ENCODE measurements around the gene CAD.
"Not testable (repeated sequence)": the region's sequence is repeated elsewhere in the genome, so short reads cannot be mapped to it uniquely, and the experiment has no call there.

CAD gene

DNA sequence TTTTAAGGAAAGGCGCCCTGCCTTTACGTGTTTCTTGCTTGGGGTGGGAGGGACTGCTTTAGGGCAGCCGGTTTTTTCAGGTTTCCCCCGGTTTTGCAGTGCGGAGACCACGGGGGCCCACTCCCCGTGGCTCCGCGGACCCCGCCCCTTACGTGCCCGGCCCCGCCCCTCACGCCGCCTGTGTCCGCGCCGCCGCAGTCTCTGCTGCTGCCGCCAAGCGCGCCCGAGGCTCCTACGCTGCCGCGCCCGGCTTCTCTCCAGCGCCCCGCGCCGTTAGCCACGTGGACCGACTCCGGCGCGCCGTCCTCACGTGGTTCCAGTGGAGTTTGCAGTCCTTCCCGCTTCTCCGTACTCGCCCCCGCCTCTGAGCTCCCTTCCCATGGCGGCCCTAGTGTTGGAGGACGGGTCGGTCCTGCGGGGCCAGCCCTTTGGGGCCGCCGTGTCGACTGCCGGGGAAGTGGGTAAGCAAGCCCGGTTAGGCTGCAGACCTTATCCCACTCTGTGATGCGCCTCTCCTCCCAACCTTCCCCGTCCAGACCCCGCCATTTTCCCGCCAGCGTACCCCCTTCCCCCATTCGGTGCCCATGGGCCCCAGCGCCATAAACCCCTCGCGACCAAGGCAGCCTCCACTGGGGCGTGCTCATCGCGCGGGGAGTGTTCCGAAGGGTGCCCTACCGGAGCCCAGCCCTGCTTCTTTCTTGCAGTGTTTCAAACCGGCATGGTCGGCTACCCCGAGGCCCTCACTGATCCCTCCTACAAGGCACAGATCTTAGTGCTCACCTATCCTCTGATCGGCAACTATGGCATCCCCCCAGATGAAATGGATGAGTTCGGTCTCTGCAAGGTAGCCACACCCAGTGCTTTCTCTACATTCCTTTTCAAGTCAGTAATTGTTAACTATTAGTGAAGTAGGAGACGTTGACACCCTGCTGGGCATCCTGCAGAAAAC, at the start of gene CAD:
Gene CAD (plus strand): TSS at position 197 of the 949 bp plus-strand sequence. CDS start 183 bp downstream, at position 380.
- H3K36me3 ChIP-seq (ENCODE audit: control insufficient read depth, insufficient read depth, low read length) = peaks cover 72% of the 10 kb centered on the region
- no peaks in the 10 kb centered on the region for H3K27me3 ChIP-seq (ENCODE audit: control insufficient read depth, insufficient read depth, low read length)
- peaks cover 23% of the 10 kb centered on the region for H3K4me1 ChIP-seq (ENCODE audit: control insufficient read depth, insufficient read depth, low read length)

DNA sequence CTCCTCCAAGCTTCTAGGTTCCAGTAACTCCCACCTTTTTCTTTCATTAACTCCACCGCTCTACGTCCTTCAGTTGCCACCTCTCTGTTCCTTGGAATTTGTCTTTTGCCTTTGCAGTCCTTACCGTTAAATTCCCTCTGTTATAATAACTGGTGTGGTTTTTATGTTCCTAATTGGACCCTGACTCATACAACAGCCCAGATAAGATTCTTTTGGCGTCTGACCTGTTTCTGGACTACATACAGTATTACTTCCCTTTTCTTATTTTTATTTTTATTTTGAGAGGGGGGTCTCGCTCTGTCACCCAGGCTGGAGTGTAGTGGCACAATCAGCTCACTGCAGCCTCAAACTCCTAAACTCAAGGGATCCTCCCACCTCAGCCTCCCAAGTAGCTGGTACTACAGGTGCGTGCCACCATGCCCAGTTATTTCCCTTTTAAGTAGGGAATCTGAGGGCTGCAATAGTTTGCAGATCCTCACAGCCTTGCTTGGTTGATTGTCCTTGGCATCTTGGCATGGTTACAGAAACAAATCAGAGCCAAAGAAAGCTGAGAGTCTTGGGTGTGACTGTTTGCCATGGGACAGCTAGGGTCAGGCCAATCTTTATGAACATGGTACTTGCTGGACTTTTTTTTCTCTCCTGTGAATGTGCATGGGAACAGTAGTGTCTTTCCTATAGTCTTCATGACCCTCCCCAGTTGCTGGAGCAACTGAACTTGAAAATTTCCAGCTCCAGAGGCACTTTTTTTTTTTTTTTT, 46.4 kb upstream of the CAD start:
- H3K4me3 ChIP-seq (ENCODE audit: low read depth, low read length) = no peak overlapping the region
- no peaks in the 10 kb centered on the region for H3K4me1 ChIP-seq (ENCODE audit: control insufficient read depth, insufficient read depth, low read length)
- H3K27me3 ChIP-seq (ENCODE audit: control insufficient read depth, insufficient read depth, low read length) = no peaks in the 10 kb centered on the region; the same call in 1 of the 2 replicates
- no peak overlapping the region for H3K9ac ChIP-seq (ENCODE audit: low read depth, low read length)
- no peaks in the 10 kb centered on the region for H3K9me3 ChIP-seq (ENCODE audit: control insufficient read depth, insufficient read depth, low read length)
- H3K27ac ChIP-seq (ENCODE audit: low read depth, low read length) = no peak overlapping the region
- H3K36me3 ChIP-seq (ENCODE audit: control insufficient read depth, insufficient read depth, low read length) = no peaks in the 10 kb centered on the region

More for the DNA sequence above, at the start of gene CAD:
- Histone ChIP-seq H3K4me3 (ENCODE audit: low read depth, low read length) (peak within 1 kb of the TSS; percentile 80), H3K9me3 (ENCODE audit: control insufficient read depth, insufficient read depth, low read length) (no peaks in the 10 kb centered on the region), H3K27ac (ENCODE audit: low read depth, low read length) (peak within 1 kb of the TSS; percentile 93), H3K9ac (ENCODE audit: low read depth, low read length) (peak within 1 kb of the TSS; percentile 97)

DNA sequence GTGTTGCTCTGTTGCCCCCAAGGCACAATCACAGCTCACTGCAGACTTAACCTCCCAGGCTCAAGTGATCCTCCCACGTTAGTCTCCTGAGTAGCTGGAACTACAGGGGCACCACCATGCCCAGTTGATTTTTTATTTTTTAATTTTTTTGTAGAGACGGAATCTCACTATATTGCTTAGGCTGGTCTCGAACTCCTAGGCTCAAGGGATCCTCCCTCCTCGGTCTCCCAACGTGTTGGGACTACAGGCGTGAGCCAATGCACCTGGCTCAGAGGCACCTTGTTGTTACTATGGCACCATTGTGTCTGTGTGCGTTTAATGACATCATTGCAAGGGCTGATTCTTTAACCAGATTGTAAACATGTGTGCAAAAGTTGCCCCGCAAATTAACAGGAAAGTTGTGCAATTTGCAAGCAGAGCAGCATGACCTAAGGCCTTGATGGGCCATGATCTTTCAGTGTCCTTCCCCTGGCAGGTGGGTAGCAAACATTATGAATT, 45.8 kb upstream of the CAD start:
- Histone ChIP-seq H3K27ac (ENCODE audit: low read depth, low read length) (no peak overlapping the region), H3K27me3 (ENCODE audit: control insufficient read depth, insufficient read depth, low read length) (no peaks in the 10 kb centered on the region; the same call in 1 of the 2 replicates), H3K4me3 (ENCODE audit: low read depth, low read length) (no peak overlapping the region), H3K4me1 (ENCODE audit: control insufficient read depth, insufficient read depth, low read length) (no peaks in the 10 kb centered on the region), H3K9ac (ENCODE audit: low read depth, low read length) (no peak overlapping the region), H3K36me3 (ENCODE audit: control insufficient read depth, insufficient read depth, low read length) (no peaks in the 10 kb centered on the region), H3K9me3 (ENCODE audit: control insufficient read depth, insufficient read depth, low read length) (no peaks in the 10 kb centered on the region)

DNA sequence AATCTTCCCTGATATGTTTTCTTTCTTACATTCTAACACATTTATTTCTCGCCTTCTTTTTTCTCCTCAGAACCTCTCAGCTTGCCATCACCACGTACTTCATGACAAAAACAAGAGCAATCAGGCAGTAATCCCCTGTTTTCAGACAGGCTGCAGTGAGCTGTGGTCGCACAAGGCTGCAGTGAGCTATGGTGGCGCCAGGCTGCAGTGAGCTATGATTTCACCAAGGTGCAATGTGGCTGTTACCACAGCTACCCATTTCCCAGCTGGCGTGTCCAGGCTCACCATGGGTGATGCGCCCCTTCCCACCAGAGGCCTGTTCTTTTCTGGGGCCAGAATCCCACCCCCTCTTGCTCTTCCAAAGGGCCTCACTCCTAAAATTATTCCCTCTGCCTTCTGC, 42.5 kb upstream of the CAD start:
- no peak overlapping the region for H3K4me3 ChIP-seq (ENCODE audit: low read depth, low read length)
- no peaks in the 10 kb centered on the region; the same call in 1 of the 2 replicates for H3K27me3 ChIP-seq (ENCODE audit: control insufficient read depth, insufficient read depth, low read length)
- H3K36me3 ChIP-seq (ENCODE audit: control insufficient read depth, insufficient read depth, low read length) = no peaks in the 10 kb centered on the region
- H3K27ac ChIP-seq (ENCODE audit: low read depth, low read length) = no peak overlapping the region
- no peaks in the 10 kb centered on the region for H3K4me1 ChIP-seq (ENCODE audit: control insufficient read depth, insufficient read depth, low read length)
- no peaks in the 10 kb centered on the region for H3K9me3 ChIP-seq (ENCODE audit: control insufficient read depth, insufficient read depth, low read length)
- H3K9ac ChIP-seq (ENCODE audit: low read depth, low read length) = no peak overlapping the region

DNA sequence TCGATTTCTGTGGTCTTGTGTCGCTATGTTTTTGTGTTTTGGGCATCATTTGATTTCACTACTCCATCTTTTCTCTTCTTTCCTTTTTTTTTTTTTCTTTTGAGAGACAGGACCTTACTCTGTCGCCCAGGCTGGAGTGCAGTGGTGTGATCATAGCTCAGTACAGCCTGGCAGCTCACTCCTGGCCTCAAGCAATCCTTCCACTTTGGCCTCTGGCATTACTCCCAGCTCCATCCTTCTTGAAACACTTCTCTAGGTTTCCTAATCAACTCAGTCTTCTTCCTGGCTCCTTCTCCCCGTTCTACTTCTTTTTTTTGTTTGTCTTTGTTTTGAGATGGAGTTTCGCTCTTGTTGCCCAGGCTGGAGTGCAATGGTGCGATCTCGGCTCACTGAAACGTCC, 41.8 kb upstream of the CAD start:
- H3K4me1 ChIP-seq (ENCODE audit: control insufficient read depth, insufficient read depth, low read length) = no peaks in the 10 kb centered on the region
- no peaks in the 10 kb centered on the region for H3K9me3 ChIP-seq (ENCODE audit: control insufficient read depth, insufficient read depth, low read length)
- no peaks in the 10 kb centered on the region for H3K36me3 ChIP-seq (ENCODE audit: control insufficient read depth, insufficient read depth, low read length)
- H3K9ac ChIP-seq (ENCODE audit: low read depth, low read length) = no peak overlapping the region
- H3K27me3 ChIP-seq (ENCODE audit: control insufficient read depth, insufficient read depth, low read length) = no peaks in the 10 kb centered on the region; the same call in 1 of the 2 replicates
- H3K4me3 ChIP-seq (ENCODE audit: low read depth, low read length) = no peak overlapping the region
- no peak overlapping the region for H3K27ac ChIP-seq (ENCODE audit: low read depth, low read length)

DNA sequence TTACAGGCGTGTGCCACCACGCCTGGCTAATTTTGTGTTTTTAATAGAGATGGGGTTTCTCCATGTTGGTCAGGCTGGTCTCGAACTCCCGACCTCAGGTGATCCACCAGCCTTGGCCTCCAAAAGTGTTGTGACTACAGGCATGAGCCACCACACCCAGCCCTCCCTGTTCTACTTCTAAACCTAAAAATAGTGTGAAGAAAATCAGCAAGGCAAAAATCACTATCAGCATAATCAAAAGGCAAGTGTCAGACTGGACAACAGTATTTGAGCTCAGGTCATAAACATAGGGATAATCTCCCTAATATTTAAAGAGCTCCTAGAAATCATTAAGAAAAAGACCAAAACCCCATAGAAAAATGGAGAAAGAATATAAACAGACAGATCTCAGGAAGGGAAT, 41.4 kb upstream of the CAD start:
- not testable (repeated sequence) for H3K9ac ChIP-seq (ENCODE audit: low read depth, low read length); H3K36me3 ChIP-seq (ENCODE audit: control insufficient read depth, insufficient read depth, low read length); H3K9me3 ChIP-seq (ENCODE audit: control insufficient read depth, insufficient read depth, low read length); H3K27ac ChIP-seq (ENCODE audit: low read depth, low read length); H3K4me3 ChIP-seq (ENCODE audit: low read depth, low read length); H3K4me1 ChIP-seq (ENCODE audit: control insufficient read depth, insufficient read depth, low read length); H3K27me3 ChIP-seq (ENCODE audit: control insufficient read depth, insufficient read depth, low read length)

DNA sequence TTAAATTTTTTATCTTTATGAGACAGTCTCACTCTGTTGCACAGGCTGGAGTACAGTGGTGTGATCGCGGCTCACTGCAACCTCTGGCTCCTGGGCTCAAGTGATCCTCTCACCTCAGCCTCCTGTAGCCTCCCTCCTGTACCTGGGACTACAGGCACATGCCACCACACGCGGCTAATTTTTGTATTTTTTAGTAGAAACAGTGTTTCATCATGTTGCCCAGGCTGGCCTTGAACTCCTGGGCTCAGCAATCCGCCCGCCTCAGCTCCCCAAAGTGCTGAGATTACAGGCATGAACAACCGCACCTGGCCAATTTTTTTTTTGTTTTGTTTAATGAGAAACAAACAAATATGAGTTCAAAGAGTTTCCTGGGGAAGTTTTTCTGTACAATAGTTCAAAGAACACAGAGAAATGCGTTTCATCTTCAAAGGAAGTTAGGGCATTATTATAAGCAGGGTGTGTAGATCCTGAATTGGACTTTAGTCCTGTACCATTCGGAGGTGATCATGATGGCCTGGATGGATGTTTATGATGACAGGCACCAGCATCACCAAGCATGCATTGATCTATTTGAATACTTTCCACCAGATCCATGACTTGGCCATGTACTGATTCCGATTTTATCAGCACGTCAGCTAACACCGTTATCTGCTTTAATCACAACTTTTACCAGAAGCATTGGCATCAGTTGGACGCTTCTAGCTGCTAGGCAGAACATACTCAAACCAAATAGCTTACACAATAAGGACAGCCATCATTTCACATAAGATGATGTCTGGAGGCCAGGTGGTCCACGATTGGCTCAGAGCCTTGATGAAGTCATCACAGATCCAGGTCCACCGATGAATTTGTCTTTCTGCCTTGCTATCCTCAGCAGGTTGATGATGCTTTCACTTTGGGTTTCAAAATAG, 39.5 kb upstream of the CAD start:
- no peaks in the 10 kb centered on the region for H3K9me3 ChIP-seq (ENCODE audit: control insufficient read depth, insufficient read depth, low read length)
- H3K9ac ChIP-seq (ENCODE audit: low read depth, low read length) = no peak overlapping the region
- H3K4me1 ChIP-seq (ENCODE audit: control insufficient read depth, insufficient read depth, low read length) = no peaks in the 10 kb centered on the region
- no peaks in the 10 kb centered on the region for H3K36me3 ChIP-seq (ENCODE audit: control insufficient read depth, insufficient read depth, low read length)
- no peak overlapping the region for H3K27ac ChIP-seq (ENCODE audit: low read depth, low read length)
- no peaks in the 10 kb centered on the region for H3K27me3 ChIP-seq (ENCODE audit: control insufficient read depth, insufficient read depth, low read length)
- no peak overlapping the region for H3K4me3 ChIP-seq (ENCODE audit: low read depth, low read length)

DNA sequence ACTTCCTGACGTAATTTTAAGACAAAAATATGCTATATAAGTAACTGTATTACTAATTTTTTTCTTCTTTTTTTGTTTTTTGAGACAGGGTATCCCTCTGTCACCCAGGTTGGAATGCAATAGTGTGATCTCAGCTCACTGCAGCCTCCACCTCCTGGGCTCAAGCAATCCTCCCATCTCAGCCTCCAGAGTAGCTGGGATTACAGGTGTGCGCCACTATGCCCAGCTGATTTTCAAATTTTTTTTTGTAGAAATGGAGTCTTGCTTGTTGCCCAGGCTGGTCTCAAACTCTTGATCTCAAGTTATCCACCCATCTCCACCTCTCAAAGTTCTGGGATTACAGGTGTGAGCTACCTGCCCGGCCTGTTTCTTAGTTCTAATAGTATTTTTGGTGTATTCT, 38.7 kb upstream of the CAD start:
- H3K9ac ChIP-seq (ENCODE audit: low read depth, low read length) = no peak overlapping the region

DNA sequence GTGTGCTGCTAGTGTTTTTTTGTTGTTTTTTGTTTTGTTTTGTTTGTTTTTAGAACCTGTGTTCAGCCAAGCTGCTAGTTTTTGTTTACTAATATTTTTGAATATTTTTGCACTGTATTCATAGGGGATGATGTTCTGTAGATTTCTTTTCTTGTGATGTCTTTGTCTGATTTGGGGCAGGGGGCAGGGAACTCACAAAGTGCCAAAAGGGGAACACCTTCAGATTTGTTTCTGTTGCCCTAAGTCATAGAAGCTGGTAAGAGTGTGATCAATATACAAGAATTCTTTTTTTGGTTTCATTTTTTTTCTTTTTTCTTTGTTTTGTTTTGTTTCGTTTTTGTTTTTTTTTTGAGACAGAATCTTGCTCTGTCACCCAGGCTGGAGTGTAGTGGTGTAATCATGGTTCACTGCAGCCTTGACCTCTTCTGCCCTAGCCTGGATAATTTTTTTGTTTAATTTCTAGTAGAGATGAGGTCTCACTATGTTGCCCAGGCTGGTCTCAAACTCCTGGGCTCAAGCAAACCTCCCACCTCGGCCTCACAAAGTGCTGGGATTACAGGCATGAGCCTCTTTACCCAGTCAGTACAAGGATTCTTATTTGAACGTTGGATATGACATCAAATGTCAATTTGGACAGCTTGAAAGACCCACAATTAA, 37.7 kb upstream of the CAD start:
- no peak overlapping the region for H3K4me3 ChIP-seq (ENCODE audit: low read depth, low read length)
- H3K9me3 ChIP-seq (ENCODE audit: control insufficient read depth, insufficient read depth, low read length) = no peaks in the 10 kb centered on the region
- H3K36me3 ChIP-seq (ENCODE audit: control insufficient read depth, insufficient read depth, low read length) = no peaks in the 10 kb centered on the region
- no peaks in the 10 kb centered on the region for H3K27me3 ChIP-seq (ENCODE audit: control insufficient read depth, insufficient read depth, low read length)
- H3K9ac ChIP-seq (ENCODE audit: low read depth, low read length) = no peak overlapping the region
- no peak overlapping the region for H3K27ac ChIP-seq (ENCODE audit: low read depth, low read length)
- no peaks in the 10 kb centered on the region for H3K4me1 ChIP-seq (ENCODE audit: control insufficient read depth, insufficient read depth, low read length)

More for the DNA sequence above, 38.7 kb upstream of the CAD start:
- H3K27me3 ChIP-seq (ENCODE audit: control insufficient read depth, insufficient read depth, low read length) = no peaks in the 10 kb centered on the region
- no peaks in the 10 kb centered on the region for H3K9me3 ChIP-seq (ENCODE audit: control insufficient read depth, insufficient read depth, low read length)
- no peak overlapping the region for H3K27ac ChIP-seq (ENCODE audit: low read depth, low read length)
- H3K4me3 ChIP-seq (ENCODE audit: low read depth, low read length) = no peak overlapping the region
- no peaks in the 10 kb centered on the region for H3K4me1 ChIP-seq (ENCODE audit: control insufficient read depth, insufficient read depth, low read length)
- no peaks in the 10 kb centered on the region for H3K36me3 ChIP-seq (ENCODE audit: control insufficient read depth, insufficient read depth, low read length)

DNA sequence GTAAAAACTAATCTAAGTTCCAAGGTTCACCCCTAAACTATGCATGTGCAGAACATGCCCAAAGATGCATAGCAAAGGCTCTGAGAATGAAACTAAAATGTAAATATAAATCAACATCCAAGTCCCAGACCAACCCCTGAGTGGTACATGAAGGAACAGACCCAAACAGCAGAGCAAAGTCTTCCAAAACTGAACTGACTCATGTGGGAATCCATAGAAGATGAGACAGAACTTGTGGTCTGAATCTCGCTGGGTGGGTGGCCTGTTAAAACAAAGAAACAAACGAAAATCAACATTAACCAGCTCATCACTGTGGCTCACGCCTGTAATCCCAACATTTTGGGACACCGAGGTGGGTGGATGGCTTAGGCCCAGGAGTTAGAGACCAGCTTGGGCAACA, 34.8 kb upstream of the CAD start:
- Histone ChIP-seq H3K4me3 (ENCODE audit: low read depth, low read length) (no peak overlapping the region), H3K36me3 (ENCODE audit: control insufficient read depth, insufficient read depth, low read length) (no peaks in the 10 kb centered on the region), H3K4me1 (ENCODE audit: control insufficient read depth, insufficient read depth, low read length) (no peaks in the 10 kb centered on the region), H3K9ac (ENCODE audit: low read depth, low read length) (no peak overlapping the region), H3K27ac (ENCODE audit: low read depth, low read length) (no peak overlapping the region), H3K9me3 (ENCODE audit: control insufficient read depth, insufficient read depth, low read length) (no peaks in the 10 kb centered on the region), H3K27me3 (ENCODE audit: control insufficient read depth, insufficient read depth, low read length) (no peaks in the 10 kb centered on the region)

All from HUES48 (cell line).